Type B pancreatic cell (in vitro differentiated cells): ENCODE results near the gene TPM1. TPM values are rescaled to one million over a fixed set of nuclear protein-coding genes. Genes with fewer than 3 reads are reported as not detected.

ENCODE experiments used
- DNase-seq: peaks from one replicate; pipeline ENCODE4 v3.0.0; 2021; ENCODE audit warnings: mixed read lengths; ENCODE audit not compliant: unreplicated experiment; ENCODE audit errors: extremely low spot score
- H3K27ac Mint-ChIP-seq: 2 replicates; pipeline ENCODE4 v1.8.0; 2021; ENCODE audit warnings: mild to moderate bottlenecking, mixed read lengths
- H3K27me3 Mint-ChIP-seq: 2 replicates; pipeline ENCODE4 v1.8.0; 2021; ENCODE audit warnings: mixed read lengths
- H3K36me3 Mint-ChIP-seq: 2 replicates; pipeline ENCODE4 v1.8.0; 2021; ENCODE audit warnings: mixed read lengths
- H3K4me1 Mint-ChIP-seq: one replicate; pipeline ENCODE4 v1.8.0; 2021; ENCODE audit warnings: mixed read lengths; ENCODE audit not compliant: unreplicated experiment
- H3K4me3 Mint-ChIP-seq: 2 replicates; pipeline ENCODE4 v1.8.0; 2021; ENCODE audit warnings: mild to moderate bottlenecking, mixed read lengths
- H3K9me3 Mint-ChIP-seq: 2 replicates; pipeline ENCODE4 v1.8.0; 2021; ENCODE audit warnings: mixed read lengths
- CTCF ChIP-seq: fragments of 200-600 bp; sonication (generic); conservative IDR thresholded peaks from 2 replicates; pipeline ENCODE4 v1.5.0; 2021; ENCODE audit warnings: antibody characterized with exemption, mild to moderate bottlenecking
- total RNA-seq: library from RNA; stranded (reverse); gene quantifications from 2 replicates; pipeline ENCODE4 v1.2.1, GENCODE V29; 2021; ENCODE audit warnings: low replicate concordance

The TPM1 gene
- total RNA-seq, 1 donor from 2014 or later = 447 TPM

GRCh38 chr15:63063877-63064409 is 21.4 kb downstream of the TPM1 start:
- Mint-ChIP-seq H3K27ac (no peak overlapping the region), H3K4me3 (no peak overlapping the region), H3K27me3 (no peaks in the 10 kb centered on the region), H3K4me1 (peaks cover 35% of the 10 kb centered on the region), H3K9me3 (no peaks in the 10 kb centered on the region), H3K36me3 (peaks cover 72% of the 10 kb centered on the region)
- TF ChIP-seq CTCF = no peak
- no peak for DNase-seq

- peaks cover 41% of the 10 kb centered on the region for H3K4me1 Mint-ChIP-seq
- DNase-seq = no peak
- TF ChIP-seq CTCF = no peak
- H3K27ac Mint-ChIP-seq = peak overlapping the region; percentile 15
- H3K4me3 Mint-ChIP-seq = no peak overlapping the region
- H3K9me3 Mint-ChIP-seq = no peaks in the 10 kb centered on the region
- H3K36me3 Mint-ChIP-seq = peaks cover 65% of the 10 kb centered on the region
- no peaks in the 10 kb centered on the region for H3K27me3 Mint-ChIP-seq
Observed at GRCh38 chr15:63065262-63066221, 23.0 kb downstream of the TPM1 start.

GRCh38 chr15:63066272-63066671 is 23.7 kb downstream of the TPM1 start:
- no peaks in the 10 kb centered on the region for H3K27me3 Mint-ChIP-seq
- peak overlapping the region; percentile 54 for H3K27ac Mint-ChIP-seq
- peaks cover 65% of the 10 kb centered on the region for H3K36me3 Mint-ChIP-seq
- H3K9me3 Mint-ChIP-seq = no peaks in the 10 kb centered on the region
- TF ChIP-seq CTCF = no peak
- peaks cover 47% of the 10 kb centered on the region for H3K4me1 Mint-ChIP-seq
- DNase-seq = no peak
- H3K4me3 Mint-ChIP-seq = no peak overlapping the region

- no peak for TF ChIP-seq CTCF
- no peaks in the 10 kb centered on the region for H3K9me3 Mint-ChIP-seq
- H3K4me1 Mint-ChIP-seq = peaks cover 44% of the 10 kb centered on the region
- DNase-seq = no peak
- no peaks in the 10 kb centered on the region for H3K27me3 Mint-ChIP-seq
- no peak overlapping the region for H3K4me3 Mint-ChIP-seq
- no peak overlapping the region for H3K27ac Mint-ChIP-seq
- H3K36me3 Mint-ChIP-seq = peaks cover 61% of the 10 kb centered on the region
Observed at GRCh38 chr15:63067306-63067705, 24.8 kb downstream of the TPM1 start.

GRCh38 chr15:63067976-63068743 is 25.6 kb downstream of the TPM1 start:
- Mint-ChIP-seq H3K27ac (no peak overlapping the region), H3K36me3 (peaks cover 56% of the 10 kb centered on the region), H3K9me3 (no peaks in the 10 kb centered on the region), H3K4me3 (no peak overlapping the region), H3K4me1 (peaks cover 43% of the 10 kb centered on the region), H3K27me3 (no peaks in the 10 kb centered on the region)
- DNase-seq = no peak
- no peak for TF ChIP-seq CTCF
